ENCODE data around the gene MET.
"Not testable (repeated sequence)": the region's sequence is repeated elsewhere in the genome, so short reads cannot be mapped to it uniquely, and the experiment has no call there.

The MET gene

GRCh38 chr7:116728413-116728812 is 56.4 kb downstream of the MET start:
- no peak for DNase-seq

- DNase-seq: no peak
Observed at GRCh38 chr7:116730097-116731022, 58.4 kb downstream of the MET start.

GRCh38 chr7:116731023-116731395 is 59.0 kb downstream of the MET start:
- DNase-seq: no peak

- no peak for DNase-seq
Observed at GRCh38 chr7:116731445-116732335, 59.7 kb downstream of the MET start.

GRCh38 chr7:116732788-116733694 is 61.0 kb downstream of the MET start:
- DNase-seq: no peak

GRCh38 chr7:116733924-116734580 is 62.1 kb downstream of the MET start:
- peak in 1 of 2 donors; percentile 3 for DNase-seq

- no peak for DNase-seq
Observed at GRCh38 chr7:116734710-116735109, 62.7 kb downstream of the MET start.

- DNase-seq: no peak
Observed at GRCh38 chr7:116736927-116737715, 65.1 kb downstream of the MET start.

GRCh38 chr7:116738378-116738777 is 66.4 kb downstream of the MET start:
- no peak for DNase-seq

- DNase-seq: no peak
Observed at GRCh38 chr7:116739307-116739706, 67.3 kb downstream of the MET start.

GRCh38 chr7:116740231-116740630 is 68.2 kb downstream of the MET start:
- no peak for DNase-seq

- DNase-seq: no peak
Observed at GRCh38 chr7:116740755-116741462, 68.9 kb downstream of the MET start.

GRCh38 chr7:116741625-116742316 is 69.8 kb downstream of the MET start:
- no peak for DNase-seq

GRCh38 chr7:116742641-116743040 is 70.6 kb downstream of the MET start:
- no peak for DNase-seq

- not testable (repeated sequence) for DNase-seq
Observed at GRCh38 chr7:116743835-116744234, 71.8 kb downstream of the MET start.

- DNase-seq: not testable (repeated sequence)
Observed at GRCh38 chr7:116746388-116746787, 74.4 kb downstream of the MET start.

GRCh38 chr7:116751070-116751469 is 79.1 kb downstream of the MET start:
- DNase-seq: not testable (repeated sequence)

GRCh38 chr7:116752305-116753074 is 80.5 kb downstream of the MET start:
- DNase-seq: no peak

GRCh38 chr7:116753130-116753529 is 81.1 kb downstream of the MET start:
- DNase-seq: no peak

All from inflammatory macrophage treated with lipopolysaccharide for 1 hour (primary cell).